A549 (cell line): ENCODE data around the gene KRTAP10-10. TPM values are rescaled to one million over a fixed set of nuclear protein-coding genes. Genes with fewer than 3 reads are reported as not detected.
A peak's percentile ranks its signal among the peaks of the same experiment; 100 is the strongest.
"Not testable (repeated sequence)": the region's sequence is repeated elsewhere in the genome, so short reads cannot be mapped to it uniquely, and the experiment has no call there.

ENCODE experiments used
- ATAC-seq, 2 experiments: fragments of 200-7000 bp in 1 of 2; fragments of >200 bp in 1 of 2; cut with Nextera tagmentation in 1 of 2; cut with Tn5 transposase in 1 of 2; 3 replicates each; pipeline versions ENCODE4 v1.8.0 to v1.9.1; 2018 to 2020; ENCODE audit warnings: mild to moderate bottlenecking in 1 of 2, moderate library complexity in 1 of 2
- CTCF ChIA-PET: fragments of 300-600 bp; sonication (Branson Sonifier 250); formaldehyde crosslinking; extraction: SDS; loops from one replicate; lab custom pipeline; 2021; ENCODE audit warnings: antibody characterized with exemption, inconsistent platforms; lab: Yijun Ruan, JAX
- POLR2A ChIA-PET: fragments of 350-600 bp; formaldehyde crosslinking; extraction: SDS; loops from one replicate; lab custom pipeline; 2021; ENCODE audit warnings: antibody characterized with exemption, inconsistent platforms; lab: Yijun Ruan, JAX
- DNase-seq, 2 experiments: peaks; one replicate each; pipeline versions ENCODE4 v3.0.0 to v3.0.0-alpha.2; 2011 to 2016; ENCODE audit warnings: low read depth in 1 of 2, low spot score in 1 of 2
- FAIRE-seq: peaks from 2 replicates; lab custom pipeline; 2011; peaks lifted over from hg19 to GRCh38; lab: Jason Lieb, UNC
- H3K27ac ChIP-seq, 2 experiments: fragments of >200 bp; sonication (Bioruptor Twin); formaldehyde crosslinking; 3 replicates each; pipeline ENCODE4 v1.5.1; 2016 to 2017
- H3K4me1 ChIP-seq: fragments of >200 bp; sonication (Bioruptor Twin); formaldehyde crosslinking; 3 replicates; pipeline ENCODE4 v1.6.1; 2016
- H3K4me2 ChIP-seq: fragments of >200 bp; sonication (Bioruptor Twin); formaldehyde crosslinking; 3 replicates; pipeline ENCODE4 v1.6.1; 2016
- H3K4me3 ChIP-seq: fragments of >200 bp; sonication (Bioruptor Twin); formaldehyde crosslinking; 3 replicates; pipeline ENCODE4 v1.5.1; 2016
- H3K9me3 ChIP-seq: fragments of >200 bp; sonication (Bioruptor Twin); formaldehyde crosslinking; 3 replicates; pipeline ENCODE4 v1.6.1; 2016
- ATOH8 ChIP-seq: fragments of 250-450 bp; sonication (Bioruptor Pico); IDR thresholded peaks from 2 replicates; pipeline ENCODE4 v1.5.0; 2020; ENCODE audit warnings: low read depth, mild to moderate bottlenecking, moderate library complexity
- BHLHE40 ChIP-seq: IDR thresholded peaks from 2 replicates; pipeline ENCODE4 v1.6.1; 2012; ENCODE audit warnings: low read depth, low read length, inconsistent platforms
- CHD4 ChIP-seq: fragments of 200-600 bp; sonication (generic); IDR thresholded peaks from 2 replicates; pipeline ENCODE4 v1.6.1; 2016; ENCODE audit warnings: antibody characterized with exemption, mild to moderate bottlenecking, borderline replicate concordance
- E2F6 ChIP-seq: IDR thresholded peaks from 2 replicates; pipeline ENCODE4 v1.6.1; 2012; ENCODE audit warnings: low read depth, borderline replicate concordance
- EHMT2 ChIP-seq: fragments of 200-600 bp; sonication (generic); IDR thresholded peaks from 2 replicates; pipeline ENCODE4 v1.6.1; 2016; ENCODE audit warnings: antibody characterized with exemption, low read depth, mild to moderate bottlenecking, moderate library complexity
- ELK1 ChIP-seq: fragments of 150-350 bp; IDR thresholded peaks from 2 replicates; pipeline ENCODE4 v1.6.1; 2014; ENCODE audit warnings: low read depth, mild to moderate bottlenecking, low read length
- ESRRA ChIP-seq: fragments of 150-350 bp; IDR thresholded peaks from 2 replicates; pipeline ENCODE4 v1.6.1; 2014; ENCODE audit warnings: mild to moderate bottlenecking, low read length, borderline replicate concordance
- FOXS1 ChIP-seq: fragments of 250-450 bp; sonication (Bioruptor Pico); IDR thresholded peaks from 2 replicates; pipeline ENCODE4 v1.5.0; 2020; ENCODE audit warnings: mild to moderate bottlenecking, moderate library complexity
- HEYL ChIP-seq: fragments of 250-450 bp; sonication (Bioruptor Pico); IDR thresholded peaks from 2 replicates; pipeline ENCODE4 v1.8.0; 2021; ENCODE audit warnings: mild to moderate bottlenecking, moderate library complexity
- HMGXB4 ChIP-seq: fragments of 250-450 bp; sonication (Bioruptor Pico); IDR thresholded peaks from 2 replicates; pipeline ENCODE4 v1.5.0; 2021; ENCODE audit warnings: mild to moderate bottlenecking, moderate library complexity, borderline replicate concordance
- HOXA7 ChIP-seq: fragments of 250-450 bp; sonication (Bioruptor Pico); IDR thresholded peaks from 2 replicates; pipeline ENCODE4 v1.5.0; 2020; ENCODE audit warnings: mild to moderate bottlenecking, moderate library complexity
- HOXB13 ChIP-seq: fragments of 250-450 bp; sonication (Bioruptor Pico); IDR thresholded peaks from 2 replicates; pipeline ENCODE4 v1.5.0; 2020; ENCODE audit warnings: low read depth, mild to moderate bottlenecking, moderate library complexity
- JUNB ChIP-seq: fragments of >200 bp; sonication (Bioruptor Twin); formaldehyde crosslinking; IDR thresholded peaks from 2 replicates; pipeline ENCODE4 v1.6.1; 2016
- KDM1A ChIP-seq: fragments of 200-600 bp; sonication (generic); IDR thresholded peaks from 2 replicates; pipeline ENCODE4 v1.6.1; 2016; ENCODE audit warnings: low read depth, mild to moderate bottlenecking
- KDM5A ChIP-seq: fragments of 200-600 bp; sonication (generic); IDR thresholded peaks from 2 replicates; pipeline ENCODE4 v1.6.1; 2016; ENCODE audit warnings: antibody characterized with exemption, mild to moderate bottlenecking
- MAX ChIP-seq: IDR thresholded peaks from 2 replicates; pipeline ENCODE4 v1.6.1; 2012
- MYC ChIP-seq: IDR thresholded peaks from 2 replicates; pipeline ENCODE4 v1.6.1; 2012; ENCODE audit warnings: mild to moderate bottlenecking, inconsistent platforms, low read length, improper control_type of control experiment, borderline replicate concordance
- POLR2A ChIP-seq: IDR thresholded peaks from 2 replicates; pipeline ENCODE4 v1.6.1; 2012; ENCODE audit warnings: mild to moderate bottlenecking, low read length
- RAD21 ChIP-seq, 2 experiments: fragments of >200 bp in 1 of 2; sonication (Bioruptor Twin) in 1 of 2; formaldehyde crosslinking in 1 of 2; IDR thresholded peaks in 1 of 2; conservative IDR thresholded peaks in 1 of 2; 2 replicates in 1 of 2; 3 replicates in 1 of 2; pipeline ENCODE4 v1.6.1; 2012 to 2018; ENCODE audit warnings: inconsistent platforms in 1 of 2
- RCOR1 ChIP-seq: fragments of 150-350 bp; IDR thresholded peaks from 2 replicates; pipeline ENCODE4 v1.6.1; 2014; ENCODE audit warnings: antibody characterized with exemption, low read length, low read depth
- RFX5 ChIP-seq: fragments of 450-650 bp; IDR thresholded peaks from 2 replicates; pipeline ENCODE4 v1.7.1; 2014; ENCODE audit warnings: antibody characterized with exemption, mild to moderate bottlenecking, moderate library complexity
- ZC3H11A ChIP-seq: fragments of 450-650 bp; IDR thresholded peaks from 2 replicates; pipeline ENCODE4 v1.6.1; 2014; ENCODE audit warnings: antibody characterized with exemption, mild to moderate bottlenecking
- ZNF302 ChIP-seq: fragments of 250-450 bp; sonication (Bioruptor Pico); IDR thresholded peaks from 2 replicates; pipeline ENCODE4 v1.9.0; 2021; ENCODE audit warnings: inconsistent platforms, mild to moderate bottlenecking, moderate library complexity
- ZSCAN20 ChIP-seq: fragments of 250-450 bp; sonication (Bioruptor Pico); IDR thresholded peaks from 2 replicates; pipeline ENCODE4 v1.8.0; 2022; ENCODE audit warnings: mild to moderate bottlenecking, moderate library complexity
- WGBS: methylation state at CpG from one replicate; pipeline ENCODE4 v1.1.6; 2017; ENCODE audit errors: missing lambda C conversion rate; 5-methylcytosine and 5-hydroxymethylcytosine counted together
- polyA plus RNA-seq, 4 experiments: library from polyadenylated mRNA; depleted of rRNA in 3 of 4; stranded (reverse); fragments of >200 nt; fragmentation: RNase III in 1 of 4; extraction: RNeasy Plus Mini Kit Qiagen cat#74134 plus additional on column Dnase treatment in 1 of 4; gene quantifications; 2 replicates in 3 of 4; 3 replicates in 1 of 4; pipeline ENCODE4 v1.2.3, GENCODE V29; 2011 to 2017

KRTAP10-10 gene
- polyA plus RNA-seq, 2 of the 4 experiments (the other 2 are of a cell fraction), result not detected

DNA sequence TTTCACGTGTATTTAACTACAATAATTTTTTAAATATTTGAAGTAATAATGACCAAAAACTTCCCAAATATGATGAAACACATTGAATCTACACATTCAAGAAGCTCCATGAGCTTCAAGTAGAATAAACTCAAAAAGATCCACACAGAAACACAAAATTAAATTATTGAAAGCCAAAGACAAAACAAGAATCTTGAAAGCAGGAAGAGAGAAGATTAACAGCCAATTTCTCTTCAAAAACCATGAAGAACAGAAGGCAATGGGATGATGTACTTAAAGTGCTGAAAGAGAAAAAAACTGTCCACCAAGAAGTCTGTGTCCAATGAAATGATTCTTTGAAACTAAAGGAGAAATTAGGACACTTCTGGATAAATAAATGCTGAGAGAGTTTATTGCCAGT, 5.1 kb upstream of the KRTAP10-10 start:
- FAIRE-seq, result no peak

DNA sequence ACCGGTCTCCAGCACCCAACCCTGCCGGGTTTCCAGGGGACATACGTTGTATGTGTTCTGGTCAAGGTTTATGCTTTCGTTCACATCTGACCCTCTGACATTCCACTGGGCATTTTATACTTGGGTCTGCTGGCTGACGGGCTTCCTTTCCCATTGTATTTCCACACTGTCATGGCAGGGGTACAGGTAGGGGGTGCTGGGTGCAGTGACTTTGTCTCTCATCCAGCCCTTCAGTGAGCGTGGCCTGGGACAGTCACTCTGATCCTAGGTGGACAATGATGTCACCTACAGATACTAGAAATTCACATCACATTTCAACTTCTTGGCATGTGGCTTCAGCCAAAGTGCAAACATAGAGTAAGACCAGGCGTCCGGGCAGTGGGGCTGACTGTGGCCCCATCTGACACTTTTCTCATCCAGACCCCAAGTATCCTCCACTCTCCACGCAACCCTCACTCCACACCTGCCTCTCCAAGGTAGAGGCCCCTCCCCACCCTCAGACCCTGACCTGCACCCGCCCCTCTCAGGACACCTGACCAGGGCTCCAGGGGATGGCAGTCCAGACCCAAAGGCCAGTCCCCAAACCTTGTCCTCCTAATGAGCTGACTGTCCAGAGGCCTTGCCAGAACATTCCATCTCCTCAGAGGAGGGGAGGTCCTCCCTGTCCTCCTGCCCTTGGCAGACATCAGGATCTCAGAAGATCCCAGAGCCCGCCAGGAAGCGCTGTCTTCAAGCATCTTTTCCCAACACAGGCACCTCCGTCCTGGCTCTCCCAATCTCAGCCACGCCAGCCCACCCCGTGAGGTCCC, 743 bp upstream of the KRTAP10-10 start:
- no peak for ATAC-seq
- no peak overlapping the region for H3K27ac ChIP-seq
- H3K4me3 ChIP-seq, result no peak overlapping the region
- no peak for TF ChIP-seq HOXA7 (CRISPR knock-in tag)
- no peak for TF ChIP-seq HEYL (CRISPR knock-in tag)
- no peak for TF ChIP-seq HMGXB4 (CRISPR knock-in tag)
- no peak for TF ChIP-seq CHD4
- TF ChIP-seq E2F6, result no peak
- no peak for TF ChIP-seq MAX
- TF ChIP-seq POLR2A, result no peak
- TF ChIP-seq KDM1A, result no peak
- no peak for TF ChIP-seq RAD21 (conservative IDR thresholded peaks at IDR 0.05 in 1 of 2, IDR thresholded peaks at IDR 0.05 in 1 of 2)
- no peak for TF ChIP-seq KDM5A
- TF ChIP-seq, all 56 proteins: peak for 0
- peaks cover 9% of the 10 kb centered on the region; the same call in 2 of the 3 replicates for H3K9me3 ChIP-seq
- H3K4me2 ChIP-seq, result no peak overlapping the region
- no peaks in the 10 kb centered on the region for H3K4me1 ChIP-seq
- FAIRE-seq, result no peak
- DNase-seq, result no peak
- ChIA-PET POLR2A (no interaction called here), CTCF (interaction anchor here (1.2 kb wide), 1 partner anchor 15 kb away, joined by 3 read pairs; no protein-coding TSS in a partner anchor)
- WGBS, result 47% methylated on average over 9 of the region's 15 CpGs

More for the DNA sequence above, 5.1 kb upstream of the KRTAP10-10 start:
- no peak overlapping the region for H3K4me3 ChIP-seq
- no peak overlapping the region for H3K4me2 ChIP-seq
- WGBS, result 0% methylated on average over 1 of the region's 1 CpG
- CTCF ChIA-PET, result no interaction called here
- DNase-seq (no peak), ATAC-seq (no peak)
- H3K4me1 ChIP-seq, result no peaks in the 10 kb centered on the region
- peaks cover 6% of the 10 kb centered on the region; the same call in 2 of the 3 replicates for H3K9me3 ChIP-seq
- TF ChIP-seq EHMT2 (no peak), RFX5 (no peak), ZC3H11A (no peak), MYC (no peak), ATOH8 (CRISPR knock-in tag) (no peak), KDM1A (no peak), KDM5A (no peak), RCOR1 (no peak), HOXB13 (no peak), FOXS1 (CRISPR knock-in tag) (no peak), BHLHE40 (no peak), ELK1 (no peak), ZNF302 (CRISPR knock-in tag) (no peak), ESRRA (no peak), ZSCAN20 (no peak), JUNB (no peak)
- H3K27ac ChIP-seq, result no peak overlapping the region
- POLR2A ChIA-PET, result interaction anchor here (0.6 kb wide), 1 partner anchor 133 kb away, joined by 3 read pairs; no protein-coding TSS in a partner anchor

DNA sequence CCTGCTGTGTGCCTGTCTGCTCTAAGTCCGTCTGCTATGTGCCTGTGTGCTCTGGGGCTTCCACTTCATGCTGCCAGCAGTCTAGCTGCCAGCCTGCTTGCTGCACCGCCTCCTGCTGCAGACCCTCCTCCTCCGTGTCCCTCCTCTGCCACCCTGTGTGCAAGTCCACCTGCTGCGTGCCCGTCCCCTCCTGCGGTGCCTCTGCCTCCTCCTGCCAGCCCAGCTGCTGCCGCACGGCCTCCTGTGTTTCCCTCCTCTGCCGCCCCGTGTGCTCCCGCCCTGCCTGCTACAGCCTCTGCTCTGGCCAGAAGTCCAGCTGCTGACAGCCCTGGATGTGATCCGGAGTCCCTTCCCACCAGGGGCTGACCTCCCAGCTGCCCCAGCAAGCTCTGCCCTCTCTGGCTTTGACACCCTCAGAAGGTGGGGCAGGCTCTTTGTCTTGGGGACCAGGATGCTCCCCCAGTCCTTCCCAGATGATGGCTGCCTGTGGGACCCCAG, 744 bp downstream of the KRTAP10-10 start:
- H3K4me2 ChIP-seq, POLR2A ChIA-PET, H3K4me1 ChIP-seq, H3K4me3 ChIP-seq, H3K9me3 ChIP-seq, H3K27ac ChIP-seq, DNase-seq, FAIRE-seq, CTCF ChIA-PET: not testable (repeated sequence)
- 73% methylated on average over 3 of the region's 12 CpGs for WGBS
- ATAC-seq, result 0 out of 6 replicates have a peak, but pooled peaks of 1 of the 2 experiments have one; percentile 13

DNA sequence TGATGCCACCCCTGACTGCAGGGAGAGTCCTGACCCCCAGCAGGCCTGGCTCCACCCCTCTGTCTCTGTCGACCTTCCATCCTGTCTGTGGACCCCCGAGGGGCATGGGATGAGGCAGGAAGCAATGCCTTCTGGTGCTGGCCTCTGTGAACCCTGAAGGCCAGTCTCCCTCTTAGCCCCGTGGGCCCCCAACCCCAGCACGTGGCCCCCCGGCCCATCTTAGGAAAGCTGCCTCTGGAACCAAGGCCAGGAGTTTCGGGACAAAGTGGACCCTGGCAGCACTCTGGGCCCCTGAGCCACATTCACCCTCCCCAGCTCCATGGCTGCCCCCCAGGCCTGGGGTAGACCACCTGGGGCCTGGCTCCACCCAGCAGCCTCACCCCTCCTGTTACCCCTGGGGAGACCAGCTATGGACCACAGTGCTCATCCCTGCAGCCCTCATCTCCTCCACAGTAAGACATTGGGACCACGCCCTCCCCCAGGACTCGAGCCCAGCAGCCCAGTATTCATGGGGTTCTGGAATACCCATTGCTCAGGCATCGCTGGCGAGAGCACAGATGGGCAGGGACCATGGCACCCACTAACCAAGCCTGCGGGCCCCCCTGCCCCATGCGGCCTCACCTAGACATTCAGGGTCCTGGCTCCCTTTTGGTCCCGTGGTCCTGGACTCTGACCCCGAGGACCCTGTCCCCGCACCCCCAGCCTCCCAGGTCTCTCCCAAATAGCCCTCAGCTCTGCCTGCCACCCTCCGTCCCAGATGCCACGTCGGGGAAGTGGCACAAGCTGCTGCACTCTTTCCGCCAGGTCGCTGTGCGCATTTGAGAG, 1.6 kb downstream of the KRTAP10-10 start:
- H3K27ac ChIP-seq, H3K4me1 ChIP-seq, POLR2A ChIA-PET, H3K9me3 ChIP-seq, DNase-seq, FAIRE-seq, ATAC-seq, H3K4me3 ChIP-seq, H3K4me2 ChIP-seq: not testable (repeated sequence)
- 28% methylated on average over 2 of the region's 21 CpGs for WGBS
- CTCF ChIA-PET, result interaction anchor here (0.6 kb wide), 1 partner anchor 24 kb away, joined by 5 read pairs; no protein-coding TSS in a partner anchor
